ENCODE measurements around the gene DENR.
"Not testable (repeated sequence)": the region's sequence is repeated elsewhere in the genome, so short reads cannot be mapped to it uniquely, and the experiment has no call there.

The DENR gene

GRCh38 chr12:122740351-122740750, 12.3 kb upstream of the DENR start:
- DNase-seq (ENCODE audit: low spot score), result no peak

GRCh38 chr12:122743895-122744525, 8.6 kb upstream of the DENR start:
- no peak for DNase-seq (ENCODE audit: low spot score)

GRCh38 chr12:122747224-122748135, 5.1 kb upstream of the DENR start:
- DNase-seq (ENCODE audit: low spot score), result no peak

- no peak for DNase-seq (ENCODE audit: low spot score)
Observed at GRCh38 chr12:122749569-122750332, 2.9 kb upstream of the DENR start.

- DNase-seq (ENCODE audit: low spot score), result not testable (repeated sequence)
Observed at GRCh38 chr12:122750781-122751515, 1.7 kb upstream of the DENR start.

GRCh38 chr12:122753319-122753650, 661 bp downstream of the DENR start:
- DNase-seq (ENCODE audit: low spot score), result no peak

GRCh38 chr12:122754790-122755189, 2.2 kb downstream of the DENR start:
- DNase-seq (ENCODE audit: low spot score), result no peak

- DNase-seq (ENCODE audit: low spot score), result no peak
Observed at GRCh38 chr12:122757568-122757967, 4.9 kb downstream of the DENR start.

- no peak for DNase-seq (ENCODE audit: low spot score)
Observed at GRCh38 chr12:122785503-122785902, 32.9 kb downstream of the DENR start.

- no peak for DNase-seq (ENCODE audit: low spot score)
Observed at GRCh38 chr12:122788387-122788786, 35.8 kb downstream of the DENR start.

- no peak for DNase-seq (ENCODE audit: low spot score)
Observed at GRCh38 chr12:122789637-122790036, 37.0 kb downstream of the DENR start.

- no peak for DNase-seq (ENCODE audit: low spot score)
Observed at GRCh38 chr12:122790393-122791075, 37.9 kb downstream of the DENR start.

- peak; percentile 86 for DNase-seq (ENCODE audit: low spot score)
Observed at GRCh38 chr12:122793685-122794106, 41.1 kb downstream of the DENR start.

GRCh38 chr12:122795807-122796206, 43.2 kb downstream of the DENR start:
- DNase-seq (ENCODE audit: low spot score), result no peak

GRCh38 chr12:122799641-122800243, 47.1 kb downstream of the DENR start:
- DNase-seq (ENCODE audit: low spot score), result no peak

GRCh38 chr12:122803937-122804336, 51.3 kb downstream of the DENR start:
- no peak for DNase-seq (ENCODE audit: low spot score)

GRCh38 chr12:122804957-122805356, 52.3 kb downstream of the DENR start:
- DNase-seq (ENCODE audit: low spot score), result not testable (repeated sequence)

- no peak for DNase-seq (ENCODE audit: low spot score)
Observed at GRCh38 chr12:122807651-122808050, 55.0 kb downstream of the DENR start.

- no peak for DNase-seq (ENCODE audit: low spot score)
Observed at GRCh38 chr12:122811777-122812176, 59.2 kb downstream of the DENR start.

- no peak for DNase-seq (ENCODE audit: low spot score)
Observed at GRCh38 chr12:122813310-122813713, 60.7 kb downstream of the DENR start.

- no peak for DNase-seq (ENCODE audit: low spot score)
Observed at GRCh38 chr12:122819209-122819785, 66.7 kb downstream of the DENR start.
